HPDE6-E6E7 (cell line): ENCODE data around the gene FOXB1.

ENCODE experiments used
- DNase-seq: peaks from one replicate; pipeline ENCODE4 v3.0.0; 2011; ENCODE audit warnings: missing footprints; ENCODE audit errors: extremely low spot score

The FOXB1 gene

DNA sequence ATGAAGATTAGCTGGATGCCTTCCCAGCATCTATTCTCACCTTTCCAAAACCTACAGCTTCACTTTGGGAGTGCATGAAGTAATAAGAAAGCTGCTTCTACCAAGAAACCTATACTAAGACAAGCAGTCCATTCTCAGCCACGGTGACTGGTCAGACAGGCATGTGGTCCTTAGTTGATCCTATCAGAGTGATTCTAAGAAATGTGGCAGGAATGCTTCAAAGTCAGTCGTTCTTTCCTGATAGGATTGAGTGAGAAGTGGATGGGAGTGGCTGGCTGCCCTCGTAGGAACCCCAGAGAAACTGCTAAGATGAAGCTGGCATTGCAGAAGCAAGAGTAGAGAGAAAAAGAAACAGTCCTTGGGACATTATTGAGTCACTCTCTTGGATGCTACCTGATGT is 16.6 kb downstream of the FOXB1 start:
- DNase-seq: no peak

DNA sequence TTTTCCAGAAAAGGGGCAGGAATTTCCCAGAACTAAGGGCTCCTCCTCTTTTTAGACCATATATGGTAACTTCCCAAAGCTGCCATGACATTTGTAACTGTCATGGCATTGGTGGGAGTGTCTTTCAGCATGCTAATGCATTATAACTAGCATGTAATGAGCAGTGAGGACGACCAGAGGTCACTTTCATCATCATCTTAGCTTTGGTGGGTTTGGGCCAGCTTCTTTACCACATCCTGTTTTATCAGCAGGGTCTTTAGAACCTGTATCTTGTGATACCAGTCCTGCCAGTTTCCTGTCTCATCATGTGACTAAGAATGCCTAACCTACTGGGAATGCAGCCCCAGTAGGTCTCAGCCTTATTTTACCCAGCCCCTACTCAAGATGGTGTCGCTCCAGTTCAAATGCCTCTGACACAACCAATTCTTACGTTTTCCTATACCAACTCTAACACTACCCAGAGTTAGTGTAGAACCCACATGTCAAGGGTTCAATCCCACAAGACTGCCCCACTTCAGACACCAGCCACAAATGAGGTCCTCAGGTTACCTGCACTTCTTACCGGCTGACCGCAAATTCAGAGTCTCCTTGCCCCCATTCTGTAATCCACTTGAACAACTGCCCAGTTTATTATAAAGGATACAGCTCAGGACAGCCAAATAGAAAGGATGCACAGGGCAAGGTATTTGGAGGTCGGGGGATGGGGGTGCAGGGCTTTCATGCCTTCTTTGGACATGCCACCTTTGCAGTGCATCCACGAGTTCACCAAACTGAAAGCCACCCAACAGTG is 17.7 kb downstream of the FOXB1 start:
- DNase-seq: no peak

DNA sequence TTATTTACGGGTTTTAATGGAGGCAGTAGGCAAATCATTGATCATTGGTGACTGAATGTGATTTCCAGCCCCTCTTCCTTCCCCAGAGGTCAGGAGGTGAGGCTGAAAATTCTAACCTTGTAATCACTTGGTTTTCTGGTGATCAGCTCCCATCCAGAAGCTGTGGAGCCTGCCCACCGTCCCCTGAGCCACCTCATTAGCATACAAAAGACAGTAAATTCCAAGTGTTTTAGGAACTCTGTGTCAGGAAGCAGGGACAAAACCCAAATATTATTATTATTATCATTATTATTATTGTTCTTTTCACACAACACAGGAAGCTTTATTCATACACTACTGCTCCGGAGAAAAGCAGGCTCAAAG is 18.2 kb downstream of the FOXB1 start:
- DNase-seq: no peak

DNA sequence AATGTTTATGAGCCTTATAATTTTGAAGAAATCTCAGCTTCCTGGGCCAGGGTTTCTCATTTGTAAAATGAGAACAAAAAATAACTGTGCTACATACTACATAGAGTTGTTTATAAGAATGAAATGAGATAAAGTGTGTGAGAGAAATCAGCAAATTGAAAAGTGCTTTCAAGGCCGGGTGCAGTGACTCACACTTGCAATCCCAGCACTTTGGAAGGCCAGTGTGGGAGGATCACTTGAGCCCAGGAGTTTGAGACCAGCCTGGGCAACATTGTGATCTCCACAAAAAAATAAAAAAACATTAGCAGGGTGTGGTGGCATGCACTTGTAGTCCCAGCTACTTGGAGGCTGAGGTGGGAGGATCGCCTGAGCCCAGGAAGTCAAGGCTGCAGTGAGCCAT is 22.4 kb downstream of the FOXB1 start:
- no peak for DNase-seq

DNA sequence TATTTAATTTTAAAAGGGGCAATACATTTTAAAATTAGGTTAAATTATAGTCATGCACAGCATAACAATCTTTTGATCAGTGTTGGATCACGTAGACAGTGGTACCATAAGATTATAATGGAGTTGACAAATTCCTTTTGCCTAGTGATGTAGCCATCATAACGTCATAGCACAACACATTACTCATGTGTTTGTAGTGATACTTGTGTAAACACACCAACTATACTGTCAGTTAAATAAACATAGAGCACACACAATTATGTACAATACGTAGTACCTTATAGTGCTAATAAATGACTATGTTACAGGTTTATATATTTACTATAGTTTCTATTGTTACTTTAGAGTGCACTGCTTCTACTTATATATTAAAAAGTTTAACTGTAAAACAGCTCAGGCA is 31.2 kb downstream of the FOXB1 start:
- DNase-seq: no peak

DNA sequence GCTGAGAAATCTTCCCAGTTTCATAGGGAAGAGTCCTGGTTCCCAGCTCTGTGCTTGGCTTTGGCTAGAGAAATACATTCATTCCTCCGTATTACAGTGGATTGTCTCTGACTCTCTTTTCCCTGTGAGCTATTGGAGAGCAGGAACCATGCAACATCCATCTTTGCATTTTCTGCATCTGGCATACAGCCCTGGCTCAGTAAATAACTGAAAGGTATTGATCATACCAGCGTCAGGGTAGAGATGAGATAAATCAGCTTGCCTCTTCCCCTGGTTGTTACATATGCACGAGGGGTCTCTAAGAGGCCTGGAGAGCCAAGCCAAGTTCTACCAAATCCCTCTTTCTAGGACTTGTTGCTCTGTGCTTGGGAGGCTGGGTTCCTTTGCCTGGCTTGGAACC is 35.2 kb downstream of the FOXB1 start:
- DNase-seq: no peak

DNA sequence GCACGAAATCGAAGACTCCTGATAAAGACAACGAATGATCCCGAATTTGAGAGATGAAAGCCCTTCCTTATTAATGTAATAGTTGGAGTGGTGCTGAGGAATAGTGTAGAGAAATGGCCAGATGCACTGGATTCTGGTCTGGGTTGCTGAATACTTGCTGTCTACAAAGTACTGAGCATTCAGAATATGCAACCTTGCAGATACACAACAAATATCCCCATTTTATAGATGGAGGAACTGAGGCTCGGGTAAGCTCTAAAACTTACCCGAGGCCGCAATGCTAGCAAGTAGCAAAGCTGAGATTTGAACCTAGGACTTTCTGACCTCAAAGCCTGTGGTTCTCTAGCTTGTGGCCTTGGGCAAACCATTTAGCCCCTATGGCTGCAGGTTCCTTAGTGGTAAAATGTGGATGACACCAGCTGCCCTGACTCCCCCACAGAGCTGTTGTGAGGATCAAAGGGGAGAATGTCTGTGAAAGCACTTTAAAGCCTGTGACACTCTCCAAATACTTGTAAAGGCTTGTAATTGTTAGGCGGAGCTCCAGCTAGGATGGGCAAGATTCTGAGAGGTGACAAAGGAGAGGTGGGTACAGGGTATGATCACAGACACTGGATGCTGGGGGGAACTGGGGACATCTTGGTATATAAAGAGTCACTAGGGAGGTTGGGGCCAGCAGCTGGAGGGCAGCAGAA is 39.8 kb downstream of the FOXB1 start:
- no peak for DNase-seq

DNA sequence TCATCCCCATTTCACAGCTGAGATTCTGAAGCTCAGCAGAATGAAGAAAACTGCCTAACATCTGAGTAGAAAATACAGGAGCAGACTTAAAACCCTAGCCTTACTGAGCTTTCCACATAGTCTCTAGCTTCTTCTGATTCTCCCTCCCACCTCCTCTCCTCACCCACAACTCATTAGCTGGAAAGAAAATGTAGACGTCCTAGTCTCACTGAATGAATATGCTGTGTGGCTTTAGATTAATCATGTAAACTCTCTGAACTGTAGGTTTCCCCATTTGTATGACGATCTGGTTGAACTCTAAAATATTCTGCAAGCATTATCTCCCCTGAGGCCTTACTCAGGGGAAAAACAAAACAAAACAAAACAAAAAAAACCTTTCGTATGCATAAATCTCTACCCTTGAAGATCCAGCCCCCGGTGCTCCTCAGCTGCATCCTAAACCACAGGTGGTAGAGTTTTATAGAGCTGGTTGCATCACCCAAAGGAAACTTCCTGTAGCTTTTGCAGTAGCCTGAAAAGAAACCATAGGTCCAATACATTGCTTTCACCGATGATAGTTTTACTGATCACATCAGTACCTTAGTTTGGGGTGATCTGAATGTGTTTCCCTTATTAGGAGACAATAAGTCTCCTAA is 40.6 kb downstream of the FOXB1 start:
- DNase-seq: no peak

DNA sequence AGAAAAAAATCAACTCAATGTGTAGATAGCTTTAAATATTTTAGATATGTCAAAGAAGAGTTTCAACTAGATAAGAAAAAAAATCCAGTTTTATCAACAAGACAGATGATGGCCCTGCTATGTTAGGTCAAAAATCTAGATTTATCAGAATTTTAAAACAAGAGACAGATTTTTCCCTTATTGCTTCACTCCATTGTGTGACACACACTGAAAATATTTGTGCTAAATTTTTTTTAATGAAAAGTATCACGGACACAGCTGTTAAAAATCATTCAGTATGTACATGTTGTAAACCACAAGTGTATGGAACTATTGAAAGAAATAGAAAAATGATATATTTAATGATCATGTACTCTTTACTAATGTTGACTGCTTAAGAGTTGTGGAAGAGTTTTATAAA is 43.6 kb downstream of the FOXB1 start:
- no peak for DNase-seq

DNA sequence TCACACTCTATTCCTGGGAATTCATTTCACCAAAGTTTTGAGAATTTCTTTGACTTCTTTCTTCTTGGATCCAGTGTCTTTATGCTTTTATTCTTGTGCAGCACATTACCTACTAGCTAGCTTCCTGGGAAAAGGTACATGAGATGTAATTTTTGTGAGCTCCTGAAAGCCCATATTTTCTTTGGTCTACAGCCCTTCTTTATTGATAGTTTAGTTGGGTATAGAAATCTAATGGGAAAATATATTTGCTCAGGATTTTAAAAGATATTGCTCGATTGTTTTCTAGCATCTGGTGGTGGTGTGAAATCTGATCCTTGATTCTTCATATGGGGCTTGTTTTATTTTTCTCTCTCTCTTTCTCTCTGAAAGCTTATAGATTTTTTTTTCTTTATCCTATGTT is 45.8 kb downstream of the FOXB1 start:
- DNase-seq: no peak

DNA sequence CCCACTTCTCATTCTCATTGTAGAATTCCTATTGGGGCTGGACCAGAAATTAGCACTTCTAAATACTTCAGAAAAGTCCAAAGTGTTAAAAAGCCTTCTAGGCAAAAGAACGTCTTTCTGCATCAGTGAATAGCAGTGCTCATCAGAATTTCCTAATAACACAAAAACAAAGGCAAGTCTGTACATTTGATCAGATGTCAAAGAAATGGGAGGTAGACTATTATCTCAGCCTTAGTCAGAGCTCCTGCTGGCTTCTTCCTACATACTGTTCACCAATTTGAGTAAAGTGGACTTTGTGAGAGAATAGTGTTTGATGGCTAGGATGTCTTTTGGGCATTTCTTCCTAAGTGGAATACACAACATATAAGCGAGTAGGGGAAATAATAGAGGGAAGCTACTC is 48.7 kb downstream of the FOXB1 start:
- peak; percentile 25 for DNase-seq

DNA sequence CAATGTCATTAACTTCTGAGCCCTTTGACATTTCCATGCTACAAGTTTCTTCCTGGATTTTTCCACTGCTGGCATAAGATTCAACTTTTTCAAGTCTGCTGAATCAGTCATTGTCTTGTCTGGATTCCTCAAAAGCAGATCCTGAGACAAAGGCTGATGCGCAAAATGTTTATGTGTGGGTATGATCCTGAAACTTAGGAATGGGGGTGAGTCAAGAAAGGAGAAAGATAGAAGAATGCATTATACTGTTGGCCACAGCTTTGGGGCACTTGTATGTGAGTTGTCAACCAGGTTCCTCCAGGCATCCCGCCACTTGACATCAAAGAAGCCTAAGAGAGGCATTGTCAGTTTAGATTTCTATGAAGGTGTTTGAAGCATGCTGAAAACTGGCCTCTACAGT is 50.4 kb downstream of the FOXB1 start:
- no peak for DNase-seq
